ENCODE data around the gene HEPACAM2.

GRCh38 chr7:93249491-93250148 is 23.4 kb upstream of the HEPACAM2 start:
- TF ChIP-seq CTCF (IDR thresholded peaks at IDR 0.05 in 8 of 11, conservative IDR thresholded peaks at IDR 0.05 in 3 of 11) = no peak
- TF ChIP-seq POLR2A (IDR thresholded peaks at IDR 0.05) = no peak
- TF ChIP-seq POLR2AphosphoS5 (IDR thresholded peaks at IDR 0.05) = no peak

Measured in spleen (tissue), 7 donors.